A549 (cell line): ENCODE data around the gene CARD8. TPM values are rescaled to one million over a fixed set of nuclear protein-coding genes. Genes with fewer than 3 reads are reported as not detected.

Experiments used
- ATAC-seq, 2 experiments: fragments of 200-7000 bp in 1 of 2; fragments of >200 bp in 1 of 2; cut with Nextera tagmentation in 1 of 2; cut with Tn5 transposase in 1 of 2; 3 replicates each; pipeline versions ENCODE4 v1.8.0 to v1.9.1; 2018 to 2020; ENCODE audit warnings: mild to moderate bottlenecking in 1 of 2, moderate library complexity in 1 of 2
- CTCF ChIA-PET: fragments of 300-600 bp; sonication (Branson Sonifier 250); formaldehyde crosslinking; extraction: SDS; loops from one replicate; lab custom pipeline; 2021; ENCODE audit warnings: antibody characterized with exemption, inconsistent platforms; lab: Yijun Ruan, JAX
- POLR2A ChIA-PET: fragments of 350-600 bp; formaldehyde crosslinking; extraction: SDS; loops from one replicate; lab custom pipeline; 2021; ENCODE audit warnings: antibody characterized with exemption, inconsistent platforms; lab: Yijun Ruan, JAX
- DNase-seq, 2 experiments: peaks; one replicate each; pipeline versions ENCODE4 v3.0.0 to v3.0.0-alpha.2; 2011 to 2016; ENCODE audit warnings: low read depth in 1 of 2, low spot score in 1 of 2
- FAIRE-seq: peaks from 2 replicates; lab custom pipeline; 2011; peaks lifted over from hg19 to GRCh38; lab: Jason Lieb, UNC
- H3K27ac ChIP-seq, 2 experiments: fragments of >200 bp; sonication (Bioruptor Twin); formaldehyde crosslinking; 3 replicates each; pipeline ENCODE4 v1.5.1; 2016 to 2017
- H3K4me1 ChIP-seq: fragments of >200 bp; sonication (Bioruptor Twin); formaldehyde crosslinking; 3 replicates; pipeline ENCODE4 v1.6.1; 2016
- H3K4me2 ChIP-seq: fragments of >200 bp; sonication (Bioruptor Twin); formaldehyde crosslinking; 3 replicates; pipeline ENCODE4 v1.6.1; 2016
- H3K4me3 ChIP-seq: fragments of >200 bp; sonication (Bioruptor Twin); formaldehyde crosslinking; 3 replicates; pipeline ENCODE4 v1.5.1; 2016
- H3K9me3 ChIP-seq: fragments of >200 bp; sonication (Bioruptor Twin); formaldehyde crosslinking; 3 replicates; pipeline ENCODE4 v1.6.1; 2016
- BCL3 ChIP-seq: fragments of >200 bp; sonication (Bioruptor Twin); formaldehyde crosslinking; IDR thresholded peaks from 3 replicates; pipeline ENCODE4 v1.6.1; 2016
- BHLHE40 ChIP-seq: IDR thresholded peaks from 2 replicates; pipeline ENCODE4 v1.6.1; 2012; ENCODE audit warnings: low read depth, low read length, inconsistent platforms
- CBX8 ChIP-seq: fragments of 200-600 bp; sonication (generic); IDR thresholded peaks from 2 replicates; pipeline ENCODE4 v1.6.1; 2016
- CEBPB ChIP-seq, 2 experiments: fragments of >200 bp in 1 of 2; sonication (Bioruptor Twin) in 1 of 2; formaldehyde crosslinking in 1 of 2; IDR thresholded peaks; 2 replicates each; pipeline ENCODE4 v1.6.1; 2012 to 2016
- CHD4 ChIP-seq: fragments of 200-600 bp; sonication (generic); IDR thresholded peaks from 2 replicates; pipeline ENCODE4 v1.6.1; 2016; ENCODE audit warnings: antibody characterized with exemption, mild to moderate bottlenecking, borderline replicate concordance
- EHMT2 ChIP-seq: fragments of 200-600 bp; sonication (generic); IDR thresholded peaks from 2 replicates; pipeline ENCODE4 v1.6.1; 2016; ENCODE audit warnings: antibody characterized with exemption, low read depth, mild to moderate bottlenecking, moderate library complexity
- ESRRA ChIP-seq: fragments of 150-350 bp; IDR thresholded peaks from 2 replicates; pipeline ENCODE4 v1.6.1; 2014; ENCODE audit warnings: mild to moderate bottlenecking, low read length, borderline replicate concordance
- FOSB ChIP-seq: fragments of 250-450 bp; sonication (Bioruptor Pico); IDR thresholded peaks from 2 replicates; pipeline ENCODE4 v1.5.0; 2020; ENCODE audit warnings: mild to moderate bottlenecking, moderate library complexity
- FOSL2 ChIP-seq, 2 experiments: fragments of 450-650 bp in 1 of 2; fragments of >200 bp in 1 of 2; sonication (Bioruptor Twin) in 1 of 2; formaldehyde crosslinking; IDR thresholded peaks; 2 replicates each; pipeline versions ENCODE4 v1.5.0 to v1.6.1; 2016 to 2020; ENCODE audit warnings: mild to moderate bottlenecking in 1 of 2, moderate library complexity in 1 of 2
- HDAC2 ChIP-seq: fragments of 200-600 bp; sonication (generic); IDR thresholded peaks from 2 replicates; pipeline ENCODE4 v1.6.1; 2016
- HES2 ChIP-seq: fragments of >200 bp; sonication (Bioruptor Twin); formaldehyde crosslinking; IDR thresholded peaks from 2 replicates; pipeline ENCODE4 v1.6.1; 2016
- HEYL ChIP-seq: fragments of 250-450 bp; sonication (Bioruptor Pico); IDR thresholded peaks from 2 replicates; pipeline ENCODE4 v1.8.0; 2021; ENCODE audit warnings: mild to moderate bottlenecking, moderate library complexity
- HMGXB4 ChIP-seq: fragments of 250-450 bp; sonication (Bioruptor Pico); IDR thresholded peaks from 2 replicates; pipeline ENCODE4 v1.5.0; 2021; ENCODE audit warnings: mild to moderate bottlenecking, moderate library complexity, borderline replicate concordance
- HOXA7 ChIP-seq: fragments of 250-450 bp; sonication (Bioruptor Pico); IDR thresholded peaks from 2 replicates; pipeline ENCODE4 v1.5.0; 2020; ENCODE audit warnings: mild to moderate bottlenecking, moderate library complexity
- HOXB13 ChIP-seq: fragments of 250-450 bp; sonication (Bioruptor Pico); IDR thresholded peaks from 2 replicates; pipeline ENCODE4 v1.5.0; 2020; ENCODE audit warnings: low read depth, mild to moderate bottlenecking, moderate library complexity
- MAFK ChIP-seq: fragments of 450-650 bp; IDR thresholded peaks from 2 replicates; pipeline ENCODE4 v1.6.1; 2014; ENCODE audit not compliant: partially characterized antibody
- MAZ ChIP-seq: fragments of 150-350 bp; IDR thresholded peaks from 2 replicates; pipeline ENCODE4 v1.6.1; 2014; ENCODE audit warnings: antibody characterized with exemption, low read depth, low read length, borderline replicate concordance
- NPAS2 ChIP-seq: fragments of 250-450 bp; sonication (Bioruptor Pico); IDR thresholded peaks from 2 replicates; pipeline ENCODE4 v1.8.0; 2022; ENCODE audit warnings: mild to moderate bottlenecking, moderate library complexity, borderline replicate concordance
- POLR2A ChIP-seq: IDR thresholded peaks from 2 replicates; pipeline ENCODE4 v1.6.1; 2012; ENCODE audit warnings: mild to moderate bottlenecking, low read length
- POLR2AphosphoS2 ChIP-seq: conservative IDR thresholded peaks from 2 replicates; pipeline ENCODE4 v1.6.1; 2012; ENCODE audit warnings: low read length, improper control_type of control experiment, inconsistent platforms
- RNF2 ChIP-seq: fragments of 200-600 bp; sonication (generic); IDR thresholded peaks from 2 replicates; pipeline ENCODE4 v1.6.1; 2016; ENCODE audit warnings: low read depth, mild to moderate bottlenecking, antibody characterized with exemption, moderate library complexity, borderline replicate concordance
- SREBF2 ChIP-seq: fragments of 450-650 bp; IDR thresholded peaks from 2 replicates; pipeline ENCODE4 v1.6.1; 2014; ENCODE audit warnings: mild to moderate bottlenecking, moderate library complexity
- TP53 ChIP-seq: fragments of 250-450 bp; sonication (Bioruptor Pico); IDR thresholded peaks from 2 replicates; pipeline ENCODE4 v1.5.0; 2021; ENCODE audit warnings: mild to moderate bottlenecking, moderate library complexity
- ZFP36 ChIP-seq: fragments of 450-650 bp; IDR thresholded peaks from 2 replicates; pipeline ENCODE4 v1.6.1; 2014; ENCODE audit warnings: borderline replicate concordance; ENCODE audit not compliant: partially characterized antibody
- ZNF302 ChIP-seq: fragments of 250-450 bp; sonication (Bioruptor Pico); IDR thresholded peaks from 2 replicates; pipeline ENCODE4 v1.9.0; 2021; ENCODE audit warnings: inconsistent platforms, mild to moderate bottlenecking, moderate library complexity
- WGBS: methylation state at CpG from one replicate; pipeline ENCODE4 v1.1.6; 2017; ENCODE audit errors: missing lambda C conversion rate; 5-methylcytosine and 5-hydroxymethylcytosine counted together
- polyA plus RNA-seq, 4 experiments: library from polyadenylated mRNA; depleted of rRNA in 3 of 4; stranded (reverse); fragments of >200 nt; fragmentation: RNase III in 1 of 4; extraction: RNeasy Plus Mini Kit Qiagen cat#74134 plus additional on column Dnase treatment in 1 of 4; gene quantifications; 2 replicates in 3 of 4; 3 replicates in 1 of 4; pipeline ENCODE4 v1.2.3, GENCODE V29; 2011 to 2017
- TF ChIP-seq, protein P1 (sequence below): fragments of 250-450 bp; sonication (Bioruptor Pico); IDR thresholded peaks from 2 replicates; pipeline ENCODE4 v1.5.0; 2020; ENCODE audit warnings: low read depth, mild to moderate bottlenecking, moderate library complexity
- TF ChIP-seq, protein P2 (sequence below): IDR thresholded peaks from 2 replicates; pipeline ENCODE4 v1.6.1; 2012
- TF ChIP-seq, protein P3 (sequence below): IDR thresholded peaks from 2 replicates; pipeline ENCODE4 v1.6.1; 2012; ENCODE audit warnings: low read depth, borderline replicate concordance
- TF ChIP-seq, protein P4 (sequence below): fragments of 150-350 bp; IDR thresholded peaks from 2 replicates; pipeline ENCODE4 v1.6.1; 2014; ENCODE audit warnings: low read depth, mild to moderate bottlenecking, low read length

The CARD8 gene
- polyA plus RNA-seq, 2 of the 4 experiments (the other 2 are of a cell fraction): 27.5 to 34.7 TPM

GRCh38 chr19:48274173-48274572 is 18.5 kb upstream of the CARD8 start:
- FAIRE-seq: no peak
- 0 out of 3 replicates have a peak, but pooled peaks cover 11% of the 10 kb centered on the region for H3K4me1 ChIP-seq
- TF ChIP-seq CBX8 (no peak), HEYL (CRISPR knock-in tag) (no peak), FOSL2 (IDR thresholded peaks at IDR 0.05) (no peak), FOSL2 (CRISPR knock-in tag; IDR thresholded peaks at IDR 0.05) (peak; percentile 42; the same call in 1 of the 2 replicates)
- TF ChIP-seq, protein P1, sequence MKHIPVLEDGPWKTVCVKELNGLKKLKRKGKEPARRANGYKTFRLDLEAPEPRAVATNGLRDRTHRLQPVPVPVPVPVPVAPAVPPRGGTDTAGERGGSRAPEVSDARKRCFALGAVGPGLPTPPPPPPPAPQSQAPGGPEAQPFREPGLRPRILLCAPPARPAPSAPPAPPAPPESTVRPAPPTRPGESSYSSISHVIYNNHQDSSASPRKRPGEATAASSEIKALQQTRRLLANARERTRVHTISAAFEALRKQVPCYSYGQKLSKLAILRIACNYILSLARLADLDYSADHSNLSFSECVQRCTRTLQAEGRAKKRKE (CRISPR knock-in tag): no peak
- H3K9me3 ChIP-seq: no peaks in the 10 kb centered on the region
- POLR2A ChIA-PET: no interaction called here
- ATAC-seq: no peak
- no peak overlapping the region for H3K4me2 ChIP-seq
- no peak overlapping the region for H3K27ac ChIP-seq
- no peak for DNase-seq
- WGBS: 46% methylated on average over 3 of the region's 3 CpGs
- no peak overlapping the region for H3K4me3 ChIP-seq
- CTCF ChIA-PET: interaction anchor here (0.7 to 22.4 kb wide), 8 partner anchors 8 to 335 kb away, joined by 4 to 499 read pairs (median 18); no protein-coding TSS in a partner anchor

GRCh38 chr19:48271531-48272151 is 15.9 kb upstream of the CARD8 start:
- ChIA-PET CTCF (interaction anchor here (0.6 to 22.4 kb wide), 30 partner anchors 10 to 722 kb away, joined by 3 to 499 read pairs (median 4); partner anchors contain the start of genes CARD8 and RUVBL2), POLR2A (interaction anchor here (0.5 to 1.9 kb wide), 7 partner anchors 16 to 430 kb away, joined by 3 to 13 read pairs (median 5); partner anchors contain the start of genes CARD8 and KDELR1)
- Histone ChIP-seq H3K4me1 (0 out of 3 replicates have a peak, but pooled peaks cover 11% of the 10 kb centered on the region), H3K4me2 (peak overlapping the region; percentile 76), H3K27ac (peak overlapping the region; percentile 80 to 89), H3K4me3 (peak overlapping the region; percentile 64), H3K9me3 (no peaks in the 10 kb centered on the region)
- FAIRE-seq (no peak), DNase-seq (peak; percentile 75 to 90), ATAC-seq (peak; percentile 85 to 87)
- 5% methylated on average over 37 of the region's 40 CpGs for WGBS
- TF ChIP-seq MAZ (no peak), HEYL (CRISPR knock-in tag) (no peak), ESRRA (peak; percentile 58; the same call in 1 of the 2 replicates), BHLHE40 (no peak), HOXB13 (CRISPR knock-in tag) (no peak), CHD4 (no peak), NPAS2 (CRISPR knock-in tag) (no peak), FOSB (CRISPR knock-in tag) (no peak), BCL3 (no peak), EHMT2 (no peak), SREBF2 (no peak), MAFK (no peak), HES2 (no peak), TP53 (CRISPR knock-in tag) (no peak), HOXA7 (CRISPR knock-in tag) (no peak), HMGXB4 (no peak), HDAC2 (no peak), CEBPB (IDR thresholded peaks at IDR 0.05) (peak; percentile 72 to 93; a peak in 3 of 4 replicates), ZNF302 (CRISPR knock-in tag) (no peak), POLR2AphosphoS2 (no peak), POLR2A (no peak; the same call in 1 of the 2 replicates), RNF2 (no peak), ZFP36 (no peak)
- TF ChIP-seq, protein P1 (CRISPR knock-in tag): no peak
- TF ChIP-seq, protein P2, sequence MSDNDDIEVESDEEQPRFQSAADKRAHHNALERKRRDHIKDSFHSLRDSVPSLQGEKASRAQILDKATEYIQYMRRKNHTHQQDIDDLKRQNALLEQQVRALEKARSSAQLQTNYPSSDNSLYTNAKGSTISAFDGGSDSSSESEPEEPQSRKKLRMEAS: peak; percentile 92
- TF ChIP-seq, protein P3, sequence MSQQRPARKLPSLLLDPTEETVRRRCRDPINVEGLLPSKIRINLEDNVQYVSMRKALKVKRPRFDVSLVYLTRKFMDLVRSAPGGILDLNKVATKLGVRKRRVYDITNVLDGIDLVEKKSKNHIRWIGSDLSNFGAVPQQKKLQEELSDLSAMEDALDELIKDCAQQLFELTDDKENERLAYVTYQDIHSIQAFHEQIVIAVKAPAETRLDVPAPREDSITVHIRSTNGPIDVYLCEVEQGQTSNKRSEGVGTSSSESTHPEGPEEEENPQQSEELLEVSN: peak; percentile 82
- TF ChIP-seq, protein P4, sequence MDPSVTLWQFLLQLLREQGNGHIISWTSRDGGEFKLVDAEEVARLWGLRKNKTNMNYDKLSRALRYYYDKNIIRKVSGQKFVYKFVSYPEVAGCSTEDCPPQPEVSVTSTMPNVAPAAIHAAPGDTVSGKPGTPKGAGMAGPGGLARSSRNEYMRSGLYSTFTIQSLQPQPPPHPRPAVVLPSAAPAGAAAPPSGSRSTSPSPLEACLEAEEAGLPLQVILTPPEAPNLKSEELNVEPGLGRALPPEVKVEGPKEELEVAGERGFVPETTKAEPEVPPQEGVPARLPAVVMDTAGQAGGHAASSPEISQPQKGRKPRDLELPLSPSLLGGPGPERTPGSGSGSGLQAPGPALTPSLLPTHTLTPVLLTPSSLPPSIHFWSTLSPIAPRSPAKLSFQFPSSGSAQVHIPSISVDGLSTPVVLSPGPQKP: no peak
